ENCODE results near the gene ZNF101. TPM values are rescaled to one million over a fixed set of nuclear protein-coding genes. Genes with fewer than 3 reads are reported as not detected.

Gene ZNF101
- total RNA-seq: 44.2 and 45.5 TPM in 2 replicates

DNA sequence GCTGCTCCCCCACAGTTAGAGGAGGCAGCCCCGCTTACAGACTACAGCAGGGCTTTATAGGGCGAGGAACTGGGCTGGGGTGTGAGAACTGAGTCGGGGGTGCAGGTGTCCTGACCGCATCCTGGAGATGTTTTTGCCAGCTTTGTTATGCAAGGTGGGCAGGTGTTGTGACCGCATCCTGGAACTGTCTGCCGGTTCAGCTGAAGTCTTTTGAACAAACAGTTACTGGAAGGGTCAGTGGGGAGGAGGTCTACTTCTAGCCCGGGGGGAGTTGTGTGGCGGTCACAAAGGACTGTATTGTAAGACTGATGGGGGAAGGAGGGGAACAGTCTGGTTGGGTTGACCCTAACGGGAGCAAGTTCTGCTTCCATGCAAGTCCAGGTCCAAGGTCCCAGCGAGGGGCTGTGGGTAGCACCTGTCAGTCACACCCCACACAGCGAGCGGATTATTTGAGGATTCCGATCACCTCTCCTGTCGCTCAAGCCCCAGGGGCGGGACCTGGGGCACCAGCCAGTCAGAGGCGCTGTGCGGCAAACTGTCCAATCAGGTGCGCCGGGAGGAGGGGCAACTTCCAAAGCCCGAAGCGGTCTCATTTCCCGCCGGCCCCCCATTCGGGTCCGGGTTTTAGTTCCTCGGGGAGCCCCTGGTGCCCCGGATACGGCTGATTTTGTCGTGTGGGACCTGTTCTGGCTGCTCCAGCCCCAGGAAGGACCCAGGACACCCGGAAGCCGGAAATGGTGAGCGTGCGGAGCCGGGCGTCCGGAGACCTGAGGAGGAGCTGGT is at the start of gene ZNF101:
ZNF101 (plus strand) TSS at position 610 of the 783 bp plus-strand sequence; CDS start at position 735, 125 bp downstream.
- intact Hi-C loops (cut with micrococcal nuclease): loop anchor here (1.0 to 10.0 kb wide), 7 partner anchors 64 to 756 kb away; partner anchors contain the start of genes ZNF14, ZNF506 and ZNF93
- H3K27ac Mint-ChIP-seq: peak within 1 kb of the TSS; percentile 100
- H3K27me3 Mint-ChIP-seq: no peaks in the 10 kb centered on the region
- H3K36me3 Mint-ChIP-seq (ENCODE audit: low read depth): peaks cover 48% of the 10 kb centered on the region
- H3K9me3 Mint-ChIP-seq: peaks cover 7% of the 10 kb centered on the region
- peak within 1 kb of the TSS; percentile 94 for H3K4me3 Mint-ChIP-seq
- peaks cover 22% of the 10 kb centered on the region for H3K4me1 Mint-ChIP-seq
- DNase-seq: peak; percentile 97

GRCh38 chr19:19619181-19619848 is 49.3 kb upstream of the ZNF101 start:
- H3K27ac Mint-ChIP-seq: peak overlapping the region; percentile 88
- H3K4me1 Mint-ChIP-seq: peaks cover 36% of the 10 kb centered on the region
- DNase-seq: no peak
- intact Hi-C loops (cut with micrococcal nuclease): loop anchor here (2.0 kb wide), 1 partner anchor 43 kb away; the partner anchor contains the start of gene ATP13A1
- H3K9me3 Mint-ChIP-seq: no peaks in the 10 kb centered on the region
- peaks cover 30% of the 10 kb centered on the region for H3K36me3 Mint-ChIP-seq (ENCODE audit: low read depth)
- H3K27me3 Mint-ChIP-seq: no peaks in the 10 kb centered on the region
- H3K4me3 Mint-ChIP-seq: peak overlapping the region; percentile 86

DNA sequence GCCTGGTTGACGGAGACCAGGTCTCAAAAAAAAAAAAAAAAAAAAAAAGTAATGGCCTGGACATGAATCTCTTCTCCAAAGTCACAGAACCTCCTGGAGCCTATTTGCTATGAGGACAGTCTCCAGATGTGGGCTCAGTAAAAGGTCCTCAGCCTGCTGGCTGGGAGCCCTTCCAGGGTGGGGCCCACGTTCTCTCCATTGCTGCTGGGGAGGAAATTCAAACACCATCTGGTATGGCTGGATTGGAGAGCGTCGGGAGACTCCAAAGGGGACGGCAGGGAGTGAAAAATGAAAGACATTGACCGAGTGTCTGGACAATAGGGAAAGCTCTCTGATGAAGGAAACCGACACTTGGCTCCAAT is 48.8 kb upstream of the ZNF101 start:
- H3K9me3 Mint-ChIP-seq: no peaks in the 10 kb centered on the region
- H3K27me3 Mint-ChIP-seq: no peaks in the 10 kb centered on the region
- intact Hi-C loops (cut with micrococcal nuclease): loop anchor here (2.0 kb wide), 1 partner anchor 43 kb away; the partner anchor contains the start of gene ATP13A1
- peaks cover 32% of the 10 kb centered on the region for H3K36me3 Mint-ChIP-seq (ENCODE audit: low read depth)
- peaks cover 36% of the 10 kb centered on the region for H3K4me1 Mint-ChIP-seq
- DNase-seq: no peak
- no peak overlapping the region for H3K4me3 Mint-ChIP-seq
- H3K27ac Mint-ChIP-seq: no peak overlapping the region

- intact Hi-C loops (cut with micrococcal nuclease): no loop called here
- H3K36me3 Mint-ChIP-seq (ENCODE audit: low read depth): peaks cover 31% of the 10 kb centered on the region
- no peak overlapping the region for H3K4me3 Mint-ChIP-seq
- no peaks in the 10 kb centered on the region for H3K9me3 Mint-ChIP-seq
- DNase-seq: no peak
- no peak overlapping the region for H3K27ac Mint-ChIP-seq
- H3K4me1 Mint-ChIP-seq: peaks cover 27% of the 10 kb centered on the region
- H3K27me3 Mint-ChIP-seq: no peaks in the 10 kb centered on the region
Measured at GRCh38 chr19:19623383-19623782, 45.3 kb upstream of the ZNF101 start.

GRCh38 chr19:19624032-19624570 is 44.5 kb upstream of the ZNF101 start:
- intact Hi-C loops (cut with micrococcal nuclease): no loop called here
- peaks cover 25% of the 10 kb centered on the region for H3K4me1 Mint-ChIP-seq
- H3K9me3 Mint-ChIP-seq: no peaks in the 10 kb centered on the region
- no peak for DNase-seq
- peaks cover 34% of the 10 kb centered on the region for H3K36me3 Mint-ChIP-seq (ENCODE audit: low read depth)
- no peaks in the 10 kb centered on the region for H3K27me3 Mint-ChIP-seq
- H3K4me3 Mint-ChIP-seq: no peak overlapping the region
- H3K27ac Mint-ChIP-seq: no peak overlapping the region

DNA sequence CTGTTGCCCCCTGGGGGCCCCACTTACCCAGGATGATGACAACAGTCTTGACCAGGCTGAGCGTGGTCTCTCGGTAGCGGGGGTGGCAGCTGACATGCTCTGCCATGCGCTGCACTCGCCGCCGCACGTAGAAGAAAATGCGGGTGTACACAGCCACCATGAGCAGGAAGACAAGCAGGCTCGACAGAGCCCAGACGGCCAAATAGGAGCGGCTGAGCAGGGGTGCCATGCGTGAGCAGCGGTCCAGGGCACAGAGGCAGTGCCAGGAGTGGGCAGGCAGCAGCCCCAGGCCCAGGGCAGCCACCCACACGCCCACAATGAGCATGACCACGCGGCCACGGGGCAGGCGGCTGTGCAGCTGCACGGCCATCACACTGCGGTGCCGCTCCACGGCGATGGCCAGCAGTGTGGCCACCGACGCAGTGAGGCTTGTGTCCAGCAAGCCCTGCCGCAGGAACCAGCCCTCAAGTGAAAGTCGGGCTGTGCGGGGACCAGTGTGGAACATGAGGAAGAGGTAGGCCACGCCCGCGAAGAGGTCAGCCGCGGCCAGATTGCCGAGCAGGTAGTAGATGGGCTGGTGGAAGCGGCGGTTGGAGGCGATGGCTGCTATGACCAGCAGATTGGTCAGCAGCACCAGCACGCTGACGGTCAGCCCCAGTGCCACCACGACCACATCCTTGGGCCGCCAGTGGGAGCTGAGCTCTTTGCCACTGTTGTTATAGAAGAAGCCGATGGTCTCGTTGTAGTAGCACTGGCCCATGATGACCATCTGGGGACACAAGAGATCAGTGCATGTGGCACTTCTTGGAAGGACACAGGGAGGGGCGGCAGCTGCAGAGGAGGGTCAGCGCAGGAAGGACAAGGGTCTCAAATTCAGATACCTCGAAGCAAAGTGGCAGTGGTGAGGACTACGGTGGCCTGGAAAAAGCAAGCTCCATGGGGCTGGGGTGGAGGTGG is 41.8 kb upstream of the ZNF101 start:
- peak overlapping the region; percentile 97 for H3K4me3 Mint-ChIP-seq
- DNase-seq: no peak
- peak overlapping the region; percentile 97 for H3K27ac Mint-ChIP-seq
- H3K9me3 Mint-ChIP-seq: no peaks in the 10 kb centered on the region
- no peaks in the 10 kb centered on the region for H3K27me3 Mint-ChIP-seq
- intact Hi-C loops (cut with micrococcal nuclease): loop anchor here (1.0 kb wide), 2 partner anchors 8 to 16 kb away; partner anchors contain the start of gene PBX4
- H3K36me3 Mint-ChIP-seq (ENCODE audit: low read depth): peaks cover 39% of the 10 kb centered on the region
- peaks cover 20% of the 10 kb centered on the region for H3K4me1 Mint-ChIP-seq

- intact Hi-C loops (cut with micrococcal nuclease): loop anchor here (1.0 kb wide), 2 partner anchors 10 to 14 kb away; partner anchors contain the start of gene PBX4
- peaks cover 42% of the 10 kb centered on the region for H3K36me3 Mint-ChIP-seq (ENCODE audit: low read depth)
- H3K4me3 Mint-ChIP-seq: peak within 1 kb of the TSS; percentile 97
Measured at GRCh38 chr19:19627621-19628500, 40.8 kb upstream of the ZNF101 start, which contains the start of gene LPAR2. LPAR2 (minus strand) TSS chr19:19628220; CDS start chr19:19627275, 945 bp downstream.

GRCh38 chr19:19628501-19629134 is 40.0 kb upstream of the ZNF101 start:
- intact Hi-C loops (cut with micrococcal nuclease): no loop called here
- no peaks in the 10 kb centered on the region for H3K27me3 Mint-ChIP-seq
- peak overlapping the region; percentile 83 for H3K27ac Mint-ChIP-seq
- peak overlapping the region; percentile 74 for H3K4me3 Mint-ChIP-seq
- no peaks in the 10 kb centered on the region for H3K9me3 Mint-ChIP-seq
- DNase-seq: peak; percentile 67
- peaks cover 45% of the 10 kb centered on the region for H3K36me3 Mint-ChIP-seq (ENCODE audit: low read depth)
- H3K4me1 Mint-ChIP-seq: peaks cover 26% of the 10 kb centered on the region

More at GRCh38 chr19:19627621-19628500, 40.8 kb upstream of the ZNF101 start, which contains the start of gene LPAR2:
- Mint-ChIP-seq H3K27ac (peak within 1 kb of the TSS; percentile 97), H3K9me3 (no peaks in the 10 kb centered on the region), H3K4me1 (peaks cover 23% of the 10 kb centered on the region), H3K27me3 (no peaks in the 10 kb centered on the region)
- peak; percentile 91 for DNase-seq

DNA sequence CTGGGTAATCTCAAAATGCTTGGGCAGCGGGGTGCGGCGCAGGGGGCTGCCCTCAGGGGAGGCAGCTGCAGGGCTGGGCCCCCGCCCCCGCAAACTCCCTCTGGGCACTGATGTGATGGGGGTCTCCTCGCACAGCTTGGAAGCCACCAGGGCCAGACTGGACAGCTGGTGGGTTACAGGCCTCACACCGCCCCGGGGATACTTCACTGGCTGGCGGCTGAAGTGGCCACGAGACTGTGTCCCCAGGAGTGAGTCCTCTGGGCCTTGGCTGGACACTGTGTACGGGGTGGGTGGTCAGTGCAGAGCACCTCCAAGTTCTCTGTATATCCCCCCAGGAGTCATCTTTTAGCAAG is 38.6 kb upstream of the ZNF101 start:
- intact Hi-C loops (cut with micrococcal nuclease): no loop called here
- peaks cover 27% of the 10 kb centered on the region for H3K4me1 Mint-ChIP-seq
- H3K27me3 Mint-ChIP-seq: no peaks in the 10 kb centered on the region
- no peak overlapping the region for H3K27ac Mint-ChIP-seq
- H3K4me3 Mint-ChIP-seq: no peak overlapping the region
- DNase-seq: no peak
- H3K36me3 Mint-ChIP-seq (ENCODE audit: low read depth): peaks cover 47% of the 10 kb centered on the region
- H3K9me3 Mint-ChIP-seq: no peaks in the 10 kb centered on the region

- no peak for DNase-seq
- Mint-ChIP-seq H3K9me3 (no peaks in the 10 kb centered on the region), H3K27me3 (no peaks in the 10 kb centered on the region), H3K27ac (no peak overlapping the region), H3K4me1 (peaks cover 27% of the 10 kb centered on the region), H3K4me3 (no peak overlapping the region), H3K36me3 (ENCODE audit: low read depth) (peaks cover 51% of the 10 kb centered on the region)
- intact Hi-C loops (cut with micrococcal nuclease): no loop called here
Measured at GRCh38 chr19:19630426-19630825, 38.2 kb upstream of the ZNF101 start.

- H3K36me3 Mint-ChIP-seq (ENCODE audit: low read depth): peaks cover 53% of the 10 kb centered on the region
- H3K4me3 Mint-ChIP-seq: no peak overlapping the region
- H3K4me1 Mint-ChIP-seq: peaks cover 23% of the 10 kb centered on the region
- H3K9me3 Mint-ChIP-seq: no peaks in the 10 kb centered on the region
- intact Hi-C loops (cut with micrococcal nuclease): no loop called here
- no peak for DNase-seq
- no peak overlapping the region for H3K27ac Mint-ChIP-seq
- H3K27me3 Mint-ChIP-seq: no peaks in the 10 kb centered on the region
Measured at GRCh38 chr19:19631346-19631745, 37.3 kb upstream of the ZNF101 start.

GRCh38 chr19:19632661-19633060 is 36.0 kb upstream of the ZNF101 start:
- Mint-ChIP-seq H3K9me3 (no peaks in the 10 kb centered on the region), H3K4me3 (no peak overlapping the region), H3K4me1 (peaks cover 13% of the 10 kb centered on the region), H3K27ac (no peak overlapping the region), H3K36me3 (ENCODE audit: low read depth) (peaks cover 54% of the 10 kb centered on the region), H3K27me3 (no peaks in the 10 kb centered on the region)
- DNase-seq: no peak
- intact Hi-C loops (cut with micrococcal nuclease): no loop called here
